Fibroblast of skin of left quadriceps (primary cell): Measurements from ENCODE around the gene KIRREL3.

Experiments
- DNase-seq, 2 experiments: peaks; one replicate each; pipeline ENCODE4 v3.0.0-alpha.2; 2013; ENCODE audit warnings: low read depth in 2 of 2

KIRREL3 gene

GRCh38 chr11:126710804-126711399 lies 289.7 kb downstream of the KIRREL3 start:
- DNase-seq: no peak

DNA sequence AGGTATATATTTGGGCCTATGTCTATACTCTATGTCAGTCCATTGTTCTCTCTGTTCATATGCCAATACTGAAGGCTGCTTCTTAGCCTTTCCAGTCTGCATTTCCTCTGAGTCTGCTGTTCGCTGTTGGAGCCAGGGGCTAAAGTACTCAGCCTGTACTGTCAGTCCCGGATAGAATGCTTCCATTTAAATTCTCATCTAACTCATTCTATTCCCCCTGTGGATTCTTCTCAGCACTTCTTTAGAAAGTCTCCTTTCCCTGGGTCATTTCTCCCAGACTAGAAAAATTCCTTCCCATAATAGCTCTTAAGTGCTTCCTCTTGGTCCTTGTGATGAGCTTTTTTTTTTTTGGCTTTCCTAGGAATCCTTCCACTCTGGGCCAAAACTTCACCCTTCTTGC lies 293.1 kb downstream of the KIRREL3 start:
- DNase-seq: no peak

DNA sequence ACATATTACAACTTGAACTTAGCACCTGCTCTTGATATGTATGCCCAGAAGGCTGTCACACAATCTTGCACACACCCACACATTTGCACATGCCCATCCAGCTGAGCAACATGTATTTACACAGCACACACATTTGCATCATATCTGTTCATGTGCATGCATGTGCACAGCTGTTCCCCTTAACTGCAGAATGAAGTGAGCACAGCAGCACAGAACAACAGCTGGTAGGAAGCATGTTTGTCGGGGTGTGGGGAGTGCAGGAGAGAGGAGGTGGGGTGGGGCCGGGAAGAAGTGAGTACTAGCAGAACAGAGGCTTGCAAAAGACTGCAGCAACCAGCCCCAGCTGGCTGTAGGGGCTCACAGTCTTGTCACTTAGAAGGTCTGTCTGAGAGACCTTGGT lies 296.5 kb downstream of the KIRREL3 start:
- DNase-seq: no peak

- DNase-seq: no peak
These were observed 296.9 kb downstream of the KIRREL3 start for GRCh38 chr11:126703662-126704061.

DNA sequence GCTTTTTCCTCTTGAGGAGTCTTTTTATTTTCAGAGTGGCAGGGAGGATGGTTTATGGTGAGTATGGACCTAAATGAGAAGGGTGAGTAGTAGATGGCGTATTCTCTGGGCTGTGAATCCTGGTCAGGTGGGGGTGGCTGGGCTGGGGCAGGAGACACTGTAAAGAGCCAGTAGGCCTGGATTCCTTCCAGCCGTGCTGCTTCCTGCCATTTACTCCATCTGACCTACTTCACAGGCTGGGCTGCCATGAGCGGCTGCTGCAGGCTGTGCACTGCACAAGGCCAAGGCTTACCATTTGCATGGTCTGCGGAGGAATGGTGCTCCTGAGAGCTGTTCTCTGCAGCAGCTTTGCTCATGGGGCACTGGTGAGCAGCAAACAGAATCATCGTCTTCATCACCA lies 297.6 kb downstream of the KIRREL3 start:
- DNase-seq: no peak

DNA sequence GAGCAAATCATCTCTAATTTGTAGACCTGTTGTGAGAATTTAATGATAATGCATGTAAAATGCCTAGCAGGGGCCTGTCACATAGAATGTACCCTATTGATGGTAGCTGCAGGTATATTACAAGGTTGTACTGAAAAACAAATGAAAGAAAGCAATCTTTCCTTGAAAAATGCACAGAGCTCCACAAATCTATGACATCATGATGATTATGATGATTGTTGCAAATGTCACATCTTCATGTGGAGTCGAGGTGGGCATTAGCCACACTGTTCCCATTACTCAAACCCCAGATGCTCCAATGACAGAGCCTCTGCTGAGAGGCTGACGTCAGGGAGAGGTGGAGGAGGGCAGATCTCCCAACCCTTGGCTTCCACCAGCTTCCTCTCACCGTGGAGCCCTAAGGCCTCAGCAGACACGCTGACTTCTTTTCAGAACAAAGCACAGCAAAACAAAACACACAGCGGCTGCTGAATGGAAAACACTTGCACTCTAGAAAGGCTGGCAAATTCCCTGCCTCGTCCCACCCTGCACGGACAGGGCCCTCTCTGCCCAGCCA lies 298.3 kb downstream of the KIRREL3 start:
- no peak for DNase-seq

DNA sequence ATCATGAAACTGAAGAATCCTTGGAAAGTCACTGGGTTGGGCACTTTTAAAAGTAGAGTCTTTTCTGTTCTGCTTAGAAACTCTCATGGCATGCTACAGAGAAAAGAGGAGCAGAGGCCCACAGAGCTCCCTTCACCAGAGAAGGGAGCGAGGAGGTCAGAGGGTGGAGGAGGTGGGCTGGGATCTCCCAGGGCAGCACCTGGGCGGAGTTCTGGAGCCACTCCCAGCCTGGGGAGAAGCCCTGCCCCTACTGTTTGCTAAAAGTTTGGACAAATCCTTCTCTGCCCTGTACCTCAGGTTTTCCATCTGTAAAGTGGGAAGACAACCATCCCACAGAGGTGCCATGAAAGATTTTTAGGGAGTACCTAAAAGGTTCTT lies 299.1 kb downstream of the KIRREL3 start:
- no peak for DNase-seq

GRCh38 chr11:126700768-126701519 lies 299.6 kb downstream of the KIRREL3 start:
- DNase-seq: peak in 1 of 2 experiments; percentile 26

DNA sequence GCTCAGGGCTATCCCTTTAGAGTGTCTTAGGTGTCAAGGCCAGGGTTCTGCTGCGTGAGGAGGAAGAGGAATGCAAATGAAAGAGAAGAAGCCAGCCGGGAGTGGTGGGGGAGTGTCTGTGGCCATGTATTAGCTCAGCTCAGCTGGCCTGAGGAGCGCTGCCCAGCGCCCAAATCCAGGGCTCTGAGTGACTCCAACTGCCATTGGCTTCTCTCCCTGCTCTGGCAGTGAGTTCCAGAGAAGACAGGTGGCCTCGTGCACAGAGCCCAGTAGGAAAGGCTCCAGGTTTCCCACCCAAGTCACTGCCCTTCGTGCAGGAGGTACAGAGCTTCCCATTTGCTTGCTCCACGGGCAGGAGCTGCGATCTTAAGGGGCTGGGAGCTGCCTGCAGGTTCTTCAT lies 302.0 kb downstream of the KIRREL3 start:
- DNase-seq: no peak

DNA sequence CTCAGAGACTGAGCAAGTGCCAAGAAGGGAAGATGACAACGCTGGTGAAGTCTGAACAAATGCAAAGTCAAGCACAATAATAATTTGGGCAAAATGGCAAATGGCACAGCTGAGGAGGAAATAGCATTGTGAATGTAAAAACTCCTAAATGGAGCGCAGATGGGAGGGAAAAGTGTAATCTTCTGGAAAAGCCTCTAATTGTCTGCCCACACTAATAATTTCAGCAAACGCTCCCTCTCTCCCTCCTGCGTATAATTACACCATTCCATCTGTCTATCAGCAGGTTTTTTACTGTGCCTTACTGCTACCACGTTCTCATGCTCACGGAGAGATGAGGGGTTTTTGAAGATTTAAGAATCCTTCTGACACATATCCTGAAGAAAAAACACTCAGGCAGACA lies 302.6 kb downstream of the KIRREL3 start:
- no peak for DNase-seq

- no peak for DNase-seq
These were observed 303.6 kb downstream of the KIRREL3 start for GRCh38 chr11:126696982-126697381.

DNA sequence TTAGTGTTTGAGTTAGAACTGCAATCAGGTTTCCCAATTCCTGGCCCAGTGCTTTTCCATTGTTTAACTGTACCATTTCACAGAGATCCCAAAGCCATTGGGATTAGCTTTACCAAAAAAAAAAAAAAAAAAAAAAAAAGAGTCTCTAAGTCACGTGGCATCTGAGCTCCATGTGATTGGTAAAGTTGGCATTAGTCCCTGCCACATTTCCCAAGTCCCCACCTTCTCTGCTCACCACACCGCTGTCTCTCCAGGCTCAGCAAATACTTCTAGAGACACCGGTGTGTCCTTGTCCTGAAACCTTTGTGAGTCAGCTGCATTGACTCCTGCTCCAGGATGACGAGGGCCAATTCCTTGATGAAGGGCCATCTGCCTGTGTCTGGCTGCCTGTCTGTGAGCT lies 305.3 kb downstream of the KIRREL3 start:
- no peak for DNase-seq

GRCh38 chr11:126694065-126694625 lies 306.4 kb downstream of the KIRREL3 start:
- DNase-seq: no peak

DNA sequence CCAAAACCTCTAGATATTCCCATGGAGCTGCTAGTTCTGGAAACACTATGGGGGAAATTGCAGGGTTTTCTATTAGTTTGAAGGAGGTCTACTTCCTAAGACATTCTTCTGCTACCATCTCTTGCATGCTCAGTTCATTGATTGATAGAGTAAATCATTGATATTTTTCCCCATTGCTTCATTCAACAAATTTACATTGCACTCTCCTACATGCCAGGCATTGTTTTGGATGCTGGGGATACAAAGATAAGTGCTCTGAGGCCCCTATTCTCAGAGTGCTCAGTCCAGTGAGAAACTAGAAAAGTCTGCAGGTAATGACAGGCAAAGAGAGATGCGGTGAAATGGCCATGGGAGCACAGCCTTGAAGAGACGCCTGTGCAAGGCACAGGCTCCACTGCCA lies 313.1 kb downstream of the KIRREL3 start:
- no peak for DNase-seq

DNA sequence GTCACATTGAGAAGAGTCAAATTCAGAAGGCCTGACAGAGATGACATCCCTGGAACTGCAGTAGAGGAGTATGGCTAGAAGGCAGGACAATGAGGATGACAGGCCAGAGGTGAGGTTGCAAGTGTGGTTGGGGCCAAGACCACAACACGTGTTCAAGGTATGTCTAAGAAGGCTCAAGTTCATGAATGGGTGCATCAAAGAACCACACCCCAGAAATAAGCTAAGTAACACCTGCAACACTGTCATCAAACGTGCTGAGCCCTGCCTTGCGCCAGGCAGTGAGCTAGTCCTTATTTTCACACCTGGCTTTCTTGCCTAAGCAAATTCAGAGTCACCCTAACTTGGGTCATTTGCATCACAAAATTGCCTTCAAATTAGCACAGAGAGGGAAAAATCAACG lies 313.6 kb downstream of the KIRREL3 start:
- DNase-seq: no peak

GRCh38 chr11:126683766-126684728 lies 316.5 kb downstream of the KIRREL3 start:
- no peak for DNase-seq

GRCh38 chr11:126682590-126682989 lies 318.0 kb downstream of the KIRREL3 start:
- DNase-seq: no peak

GRCh38 chr11:126680700-126681099 lies 319.9 kb downstream of the KIRREL3 start:
- DNase-seq: no peak

DNA sequence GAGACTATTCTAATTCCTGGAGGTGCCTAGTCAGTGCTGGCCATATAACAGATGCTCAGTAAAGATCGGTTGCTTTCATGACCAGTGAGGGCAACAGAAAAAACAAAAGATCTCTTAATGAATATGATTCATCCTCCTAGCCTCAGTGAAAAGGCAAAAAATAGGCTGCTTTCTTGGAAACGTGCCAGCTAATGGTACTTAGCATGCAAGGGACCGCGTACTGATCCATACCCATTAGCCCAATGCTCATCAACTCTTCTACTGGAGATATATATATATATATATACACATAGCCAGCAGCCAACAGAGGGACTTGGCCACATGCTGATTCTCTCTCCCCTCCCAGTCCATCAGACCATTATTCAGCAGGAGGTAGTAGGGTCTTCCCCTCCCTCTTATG lies 320.4 kb downstream of the KIRREL3 start:
- no peak for DNase-seq

- DNase-seq: no peak
These were observed 321.5 kb downstream of the KIRREL3 start for GRCh38 chr11:126679033-126679432.

DNA sequence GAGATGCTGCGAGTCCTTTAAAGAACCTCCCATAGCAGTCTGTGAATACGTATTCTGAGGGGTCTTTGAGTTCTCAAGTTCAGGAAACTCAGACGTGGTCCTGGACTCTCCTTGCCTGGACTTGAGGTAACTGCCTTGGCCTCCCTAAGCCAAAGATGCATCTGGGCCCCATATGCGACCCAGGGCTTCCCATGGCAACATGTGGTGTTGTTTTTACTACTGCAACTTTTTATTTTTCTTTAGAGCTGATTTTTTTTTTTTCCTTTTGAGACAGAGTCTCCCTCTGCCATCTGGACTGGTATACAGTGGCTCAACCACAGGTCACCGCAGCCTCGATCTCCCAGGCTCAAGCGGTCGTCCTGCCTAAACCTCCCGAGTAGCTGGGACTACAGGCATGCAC lies 324.0 kb downstream of the KIRREL3 start:
- DNase-seq: no peak

DNA sequence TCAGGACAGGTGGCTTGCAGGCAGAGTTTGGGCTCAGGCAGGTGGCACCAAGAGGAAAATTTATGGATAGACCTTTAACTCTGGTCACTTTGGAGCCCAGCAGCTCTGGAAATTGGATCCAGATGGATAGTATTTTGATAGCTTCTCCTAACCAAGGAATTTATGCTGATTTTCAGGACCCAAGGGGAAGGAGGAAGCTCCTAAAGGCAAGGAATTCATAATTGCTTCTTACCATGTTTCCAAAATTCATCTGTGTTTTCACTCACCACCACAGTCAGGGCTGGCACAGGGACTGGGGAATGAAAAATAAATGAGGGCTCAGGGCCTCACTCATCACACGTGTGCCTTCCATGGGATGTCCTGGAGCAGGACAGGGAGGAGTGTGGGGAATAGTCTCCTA lies 327.3 kb downstream of the KIRREL3 start:
- no peak for DNase-seq
